Activated CD4-positive, alpha-beta T cell treated with anti-CD3 and anti-CD28 coated beads for 36 hours (primary cell): ENCODE results near the gene CDIP1. TPM values are rescaled to one million over a fixed set of nuclear protein-coding genes. Genes with fewer than 3 reads are reported as not detected.

Source experiments
- ATAC-seq: fragments of 200-7000 bp; cut with Tn5 transposase; one replicate; pipeline ENCODE4 v1.10.0; 2021; ENCODE audit warnings: mild to moderate bottlenecking, moderate library complexity
- CTCF ChIA-PET: fragments of 350-600 bp; sonication (Branson Sonifier 250); formaldehyde crosslinking; loops from one replicate; lab custom pipeline; 2021; ENCODE audit warnings: antibody characterized with exemption; lab: Charles Lee
- POLR2A ChIA-PET: fragments of 350-600 bp; sonication (Branson Sonifier 250); formaldehyde crosslinking; loops from one replicate; lab custom pipeline; 2021; ENCODE audit warnings: antibody characterized with exemption, inconsistent platforms; lab: Charles Lee
- DNase-seq: peaks from one replicate; pipeline ENCODE4 v3.0.0-alpha.2; 2020
- H3K27ac Mint-ChIP-seq: one replicate; pipeline ENCODE4 v1.8.0; 2021; ENCODE audit warnings: mixed read lengths
- H3K27me3 Mint-ChIP-seq: one replicate; pipeline ENCODE4 v1.8.0; 2021; ENCODE audit warnings: mixed read lengths
- H3K36me3 Mint-ChIP-seq: one replicate; pipeline ENCODE4 v1.8.0; 2021; ENCODE audit warnings: low read depth, mixed read lengths
- H3K4me1 Mint-ChIP-seq: one replicate; pipeline ENCODE4 v1.8.0; 2021; ENCODE audit warnings: mixed read lengths
- H3K4me3 Mint-ChIP-seq: one replicate; pipeline ENCODE4 v1.8.0; 2021; ENCODE audit warnings: mild to moderate bottlenecking, moderate library complexity, mixed read lengths
- H3K9me3 Mint-ChIP-seq: one replicate; pipeline ENCODE4 v1.8.0; 2021; ENCODE audit warnings: low read depth, mixed read lengths
- intact Hi-C, 2 experiments: fragments of 100-400 bp; cut with DNase I in 1 of 2; cut with micrococcal nuclease in 1 of 2; formaldehyde crosslinking; loops; one replicate each; pipeline versions ENCODE4 v1.14.2 to v1.15.1; 2022 to 2024; cut with DNase I, micrococcal nuclease
- total RNA-seq, 2 experiments: library from RNA; stranded (reverse); gene quantifications; one replicate each; pipeline ENCODE4 v1.2.3, GENCODE V29; 2021

Gene CDIP1
- total RNA-seq, 2 experiments from 2014 or later, result 28.3 to 30.2 TPM

- Mint-ChIP-seq H3K9me3 (no peaks in the 10 kb centered on the region), H3K4me3 (no peak overlapping the region), H3K27ac (no peak overlapping the region), H3K27me3 (no peaks in the 10 kb centered on the region), H3K4me1 (peaks cover 24% of the 10 kb centered on the region), H3K36me3 (peaks cover 4% of the 10 kb centered on the region)
- ATAC-seq (no peak), DNase-seq (no peak)
- intact Hi-C loops, result no loop called here
- POLR2A ChIA-PET, result interaction anchor here (0.6 kb wide), 1 partner anchor 113 kb away, joined by 5 read pairs; no protein-coding TSS in a partner anchor
- CTCF ChIA-PET, result interaction anchor here (0.6 to 0.9 kb wide), 3 partner anchors 16 to 152 kb away, joined by 3 to 4 read pairs (median 3); partner anchors contain the start of gene MGRN1
Measured at GRCh38 chr16:4471869-4472268, 66.7 kb downstream of the CDIP1 start.

GRCh38 chr16:4468972-4469371, 69.6 kb downstream of the CDIP1 start:
- Mint-ChIP-seq H3K9me3 (no peaks in the 10 kb centered on the region), H3K27me3 (no peaks in the 10 kb centered on the region), H3K4me1 (peaks cover 27% of the 10 kb centered on the region), H3K36me3 (peaks cover 15% of the 10 kb centered on the region), H3K4me3 (no peak overlapping the region), H3K27ac (no peak overlapping the region)
- intact Hi-C loops, result no loop called here
- ChIA-PET CTCF (no interaction called here), POLR2A (no interaction called here)
- DNase-seq (no peak), ATAC-seq (no peak)

- Mint-ChIP-seq H3K27me3 (no peaks in the 10 kb centered on the region), H3K27ac (no peak overlapping the region)
- CTCF ChIA-PET, result no interaction called here
Measured at GRCh38 chr16:4467916-4468315, 70.7 kb downstream of the CDIP1 start.

GRCh38 chr16:4465977-4466779, 72.4 kb downstream of the CDIP1 start:
- CTCF ChIA-PET, result interaction anchor here (0.6 to 1.1 kb wide), 2 partner anchors 14 to 41 kb away, joined by 3 read pairs; no protein-coding TSS in a partner anchor
- peaks cover 15% of the 10 kb centered on the region for H3K36me3 Mint-ChIP-seq

More at GRCh38 chr16:4467916-4468315, 70.7 kb downstream of the CDIP1 start:
- Mint-ChIP-seq H3K4me1 (peaks cover 22% of the 10 kb centered on the region), H3K4me3 (no peak overlapping the region), H3K36me3 (peaks cover 15% of the 10 kb centered on the region), H3K9me3 (no peaks in the 10 kb centered on the region)
- ATAC-seq, result no peak
- no peak for DNase-seq
- intact Hi-C loops, result no loop called here
- POLR2A ChIA-PET, result interaction anchor here (0.6 kb wide), 1 partner anchor 24 kb away, joined by 3 read pairs; no protein-coding TSS in a partner anchor

GRCh38 chr16:4463522-4464163, 74.9 kb downstream of the CDIP1 start:
- Mint-ChIP-seq H3K27me3 (no peaks in the 10 kb centered on the region), H3K9me3 (no peaks in the 10 kb centered on the region), H3K4me3 (no peak overlapping the region), H3K4me1 (peaks cover 25% of the 10 kb centered on the region), H3K27ac (no peak overlapping the region), H3K36me3 (peaks cover 30% of the 10 kb centered on the region)
- ChIA-PET CTCF (interaction anchor here (1.1 kb wide), 1 partner anchor 42 kb away, joined by 5 read pairs; no protein-coding TSS in a partner anchor), POLR2A (interaction anchor here (0.6 to 0.7 kb wide), 2 partner anchors 24 to 164 kb away, joined by 3 to 5 read pairs; no protein-coding TSS in a partner anchor)
- intact Hi-C loops, result no loop called here
- no peak for DNase-seq
- ATAC-seq, result no peak

More at GRCh38 chr16:4465977-4466779, 72.4 kb downstream of the CDIP1 start:
- peak; percentile 78 for DNase-seq
- Mint-ChIP-seq H3K27me3 (no peaks in the 10 kb centered on the region), H3K27ac (peak overlapping the region; percentile 79), H3K4me3 (peak overlapping the region; percentile 16), H3K9me3 (no peaks in the 10 kb centered on the region), H3K4me1 (peaks cover 19% of the 10 kb centered on the region)
- peak; percentile 98 for ATAC-seq
- POLR2A ChIA-PET, result interaction anchor here (0.6 kb wide), 1 partner anchor 139 kb away, joined by 3 read pairs; no protein-coding TSS in a partner anchor
- intact Hi-C loops, result no loop called here

- Mint-ChIP-seq H3K4me3 (no peak overlapping the region), H3K36me3 (peaks cover 25% of the 10 kb centered on the region), H3K9me3 (no peaks in the 10 kb centered on the region), H3K4me1 (peaks cover 20% of the 10 kb centered on the region), H3K27me3 (no peaks in the 10 kb centered on the region), H3K27ac (no peak overlapping the region)
- ChIA-PET POLR2A (no interaction called here), CTCF (interaction anchor here (0.8 kb wide), 1 partner anchor 16 kb away, joined by 3 read pairs; no protein-coding TSS in a partner anchor)
- ATAC-seq (no peak), DNase-seq (peak; percentile 15)
- intact Hi-C loops, result no loop called here
Measured at GRCh38 chr16:4461250-4462085, 77.1 kb downstream of the CDIP1 start.

- intact Hi-C loops, result no loop called here
- Mint-ChIP-seq H3K9me3 (no peaks in the 10 kb centered on the region), H3K27me3 (no peaks in the 10 kb centered on the region), H3K4me1 (peaks cover 14% of the 10 kb centered on the region), H3K36me3 (peaks cover 23% of the 10 kb centered on the region), H3K4me3 (no peak overlapping the region), H3K27ac (no peak overlapping the region)
- no peak for ATAC-seq
- no peak for DNase-seq
- ChIA-PET POLR2A (no interaction called here), CTCF (interaction anchor here (0.6 kb wide), 1 partner anchor 58 kb away, joined by 3 read pairs; no protein-coding TSS in a partner anchor)
Measured at GRCh38 chr16:4460936-4461249, 77.7 kb downstream of the CDIP1 start.

Other genes with a start within 250 kb of the CDIP1 start
- under 1 TPM; 0.27 to 0.30 TPM for gene GLIS2, start 222.7 kb downstream of the CDIP1 start, total RNA-seq
- gene PAM16, start 187.5 kb downstream of the CDIP1 start, total RNA-seq, result 10 to 100 TPM; 62.8 to 67.8 TPM
- not detected for gene VASN, start 166.9 kb downstream of the CDIP1 start, total RNA-seq
- gene CORO7, start 122.2 kb downstream of the CDIP1 start, total RNA-seq, result 10 to 100 TPM; 65.0 to 67.1 TPM
- gene DNAJA3, start 112.9 kb downstream of the CDIP1 start, total RNA-seq, result 100 to 1,000 TPM in 1 of 2 experiments, 10 to 100 TPM in 1; 93.9 to 102 TPM
- 10 to 100 TPM; 27.1 to 29.5 TPM for gene NMRAL1, start 64.1 kb downstream of the CDIP1 start, total RNA-seq
- 10 to 100 TPM; 67.7 to 80.2 TPM for gene HMOX2, start 62.4 kb downstream of the CDIP1 start, total RNA-seq
- under 1 TPM; 0.09 to 0.18 TPM for gene C16orf96, start 17.6 kb upstream of the CDIP1 start, total RNA-seq
- 10 to 100 TPM in 1 of 2 experiments, 1 to 10 TPM in 1; 9.7 to 10.2 TPM for gene UBALD1, start 76.1 kb upstream of the CDIP1 start, total RNA-seq
- gene MGRN1, start 86.1 kb upstream of the CDIP1 start, total RNA-seq, result 10 to 100 TPM; 65.0 to 75.4 TPM
- gene NUDT16L1, start 154.8 kb upstream of the CDIP1 start, total RNA-seq, result 10 to 100 TPM; 16.4 to 22.5 TPM
- 10 to 100 TPM; 12.1 to 14.1 TPM for gene ANKS3, start 195.5 kb upstream of the CDIP1 start, total RNA-seq
- gene DNAAF8, start 195.8 kb upstream of the CDIP1 start, total RNA-seq, result under 1 TPM; 0.11 to 0.16 TPM
- gene ZNF500, start 228.4 kb upstream of the CDIP1 start, total RNA-seq, result 10 to 100 TPM; 10.3 to 11.6 TPM
- not detected for gene SEPTIN12, start 249.6 kb upstream of the CDIP1 start, total RNA-seq